Activated T-helper 1 cell treated with Interleukin-2 at 50 U/mL for 16 hours (primary cell): ENCODE results near the gene C1orf87.

Source experiments
- DNase-seq: peaks from one replicate; pipeline ENCODE4 v3.0.0-alpha.2; 2020; ENCODE audit warnings: low read depth

C1orf87 gene, protein sequence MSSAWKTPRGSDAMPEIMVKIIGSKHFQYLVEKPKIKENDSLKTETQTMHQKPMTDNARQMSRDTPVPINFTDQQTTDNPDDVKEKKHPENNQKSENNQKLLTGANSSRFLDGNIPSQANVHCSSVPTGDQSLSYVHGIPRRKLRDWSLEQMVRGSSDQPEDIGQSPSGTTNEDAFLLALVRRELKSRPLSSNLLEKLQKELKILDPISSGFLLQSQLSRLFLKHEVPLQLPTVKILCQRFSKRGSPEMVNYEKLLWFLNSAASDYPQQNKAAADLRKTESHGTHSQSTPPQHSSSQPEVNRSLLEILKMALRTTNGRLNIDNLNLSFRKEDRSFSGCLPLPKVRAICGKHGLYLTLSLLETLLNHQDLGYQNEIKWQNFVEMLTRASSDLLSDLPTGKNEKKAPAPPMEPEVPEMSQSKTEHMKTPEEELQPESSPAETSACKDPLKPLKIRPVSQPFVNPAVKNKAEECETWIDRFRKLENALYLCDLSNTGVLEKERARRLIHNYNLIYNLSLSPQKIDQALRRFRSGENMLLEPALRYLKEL

GRCh38 chr1:60073605-60074278 is at the start of gene C1orf87:
Gene C1orf87, minus strand, starts transcription at chr1:60073770. Its CDS starts 1,127 bp downstream, at chr1:60072643.
- DNase-seq = no peak

DNA sequence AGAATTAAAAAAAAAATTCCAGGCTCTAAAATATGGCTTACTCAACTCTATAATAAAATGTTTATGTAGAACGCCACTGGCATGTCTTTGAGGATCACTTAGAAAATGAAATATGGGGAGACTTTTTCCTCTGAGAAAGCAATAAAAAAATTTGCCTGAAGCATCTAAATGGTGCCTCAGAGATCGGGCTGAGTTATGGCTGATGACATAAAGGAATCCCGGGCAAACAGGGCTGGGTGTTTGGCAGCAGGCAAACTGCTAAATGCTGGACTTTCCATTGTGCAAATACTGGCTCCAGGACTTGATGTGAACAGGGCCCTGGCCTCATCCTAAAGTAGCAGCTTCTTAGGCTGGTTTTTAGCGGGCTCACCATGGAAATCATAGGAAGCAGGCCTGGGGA is 44.5 kb upstream of the C1orf87 start:
- DNase-seq = no peak

DNA sequence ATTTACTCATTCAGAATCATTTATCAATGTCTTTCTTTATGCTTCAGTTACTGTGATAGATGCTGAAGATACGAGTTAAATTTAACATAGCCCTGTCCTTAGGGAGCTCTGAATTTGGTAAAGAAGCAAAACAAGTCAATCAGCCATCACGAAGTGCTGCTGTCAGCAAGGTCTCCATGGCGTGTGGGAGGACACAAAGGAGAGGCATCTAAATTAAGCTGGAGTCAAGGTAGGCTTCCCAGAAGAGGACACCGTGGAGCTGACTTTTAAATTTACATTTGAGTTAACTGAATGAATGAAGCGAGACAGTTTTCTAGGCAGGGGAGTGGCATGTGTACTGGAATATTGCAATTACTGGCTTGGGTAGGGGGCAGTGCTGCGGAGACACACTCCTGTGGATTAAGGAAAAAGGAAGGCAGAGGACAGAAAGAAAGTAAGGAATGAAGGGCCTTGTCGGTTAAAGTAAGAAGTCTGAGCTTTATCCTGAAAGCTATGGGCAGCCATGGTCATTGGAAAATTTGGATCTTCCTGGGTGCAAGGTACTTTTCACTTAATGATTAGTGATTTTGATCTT is 41.3 kb upstream of the C1orf87 start:
- DNase-seq = no peak

DNA sequence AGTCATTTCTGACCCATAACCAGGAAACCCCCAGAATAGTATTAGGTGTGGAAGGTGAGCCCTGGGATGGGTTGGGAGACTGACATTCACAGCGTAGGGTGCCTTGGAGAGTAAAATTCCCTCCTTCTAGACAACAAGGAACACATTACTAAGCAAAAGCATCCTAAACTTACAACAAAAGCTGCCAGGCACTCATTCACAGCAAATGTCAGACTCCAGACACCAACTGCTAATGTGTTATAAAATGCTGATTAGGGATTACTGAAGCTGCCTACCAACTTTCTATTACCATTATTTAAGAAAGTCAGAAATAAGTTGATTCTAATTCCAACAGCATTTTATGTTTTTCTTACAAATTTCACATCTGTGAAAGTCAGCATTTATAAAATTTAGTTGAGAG is 40.0 kb upstream of the C1orf87 start:
- no peak for DNase-seq

DNA sequence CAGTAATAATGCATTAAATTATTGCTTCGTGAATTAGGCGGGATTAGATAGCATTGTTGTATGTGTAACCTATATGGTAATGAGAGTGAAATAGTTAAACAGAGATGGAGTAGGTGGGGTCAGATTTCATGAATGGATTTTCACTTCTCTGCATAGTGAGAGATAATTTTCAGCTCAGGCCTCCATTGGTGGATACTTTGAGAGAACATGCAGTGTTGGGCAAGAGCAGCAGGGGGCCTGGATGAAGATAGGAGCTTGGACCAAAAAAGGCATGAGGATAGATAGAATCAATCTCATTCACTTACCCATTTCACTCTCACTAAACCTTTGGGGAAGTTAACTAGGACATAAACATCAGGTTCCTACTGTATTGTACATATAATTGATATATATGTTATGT is 39.5 kb upstream of the C1orf87 start:
- no peak for DNase-seq

DNA sequence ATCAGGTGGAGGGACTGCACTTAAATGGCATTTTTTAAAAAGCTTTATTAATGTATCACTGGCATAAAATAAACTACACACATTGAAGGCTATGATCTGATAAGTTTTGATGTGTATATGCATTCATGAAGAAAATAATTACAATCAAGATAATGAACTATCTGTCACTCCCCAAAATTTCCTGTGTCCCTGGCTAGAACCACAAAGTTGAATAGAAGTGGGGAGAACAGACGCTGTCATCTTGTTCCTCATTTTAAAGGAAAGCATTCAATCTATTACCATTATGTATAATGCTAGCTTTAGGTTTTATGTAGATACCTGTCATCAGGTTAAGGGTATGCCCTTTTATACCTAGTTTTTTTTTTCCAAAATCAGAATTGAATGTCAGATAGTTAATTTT is 38.1 kb upstream of the C1orf87 start:
- DNase-seq = no peak

- no peak for DNase-seq
These were observed 37.5 kb upstream of the C1orf87 start for GRCh38 chr1:60111118-60111517.

DNA sequence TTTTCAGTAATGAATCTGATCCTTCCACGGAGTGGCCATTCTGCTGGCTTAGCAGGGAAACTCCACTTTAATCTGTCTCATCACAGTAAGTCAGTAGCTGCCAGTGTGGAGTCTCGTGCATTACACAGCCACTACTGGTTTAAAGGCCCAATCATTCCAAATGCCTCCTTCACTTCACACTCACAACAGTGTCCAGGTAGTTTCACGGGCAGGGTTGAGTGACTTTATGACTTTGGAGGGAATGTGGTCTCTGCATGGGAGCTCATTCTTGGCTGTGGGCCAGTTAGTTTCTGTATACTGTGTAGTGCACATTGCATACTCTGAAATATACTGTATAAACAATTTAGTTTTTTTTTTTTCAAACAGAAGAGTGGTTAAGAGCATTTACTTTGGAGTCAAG is 34.6 kb upstream of the C1orf87 start:
- DNase-seq = no peak

DNA sequence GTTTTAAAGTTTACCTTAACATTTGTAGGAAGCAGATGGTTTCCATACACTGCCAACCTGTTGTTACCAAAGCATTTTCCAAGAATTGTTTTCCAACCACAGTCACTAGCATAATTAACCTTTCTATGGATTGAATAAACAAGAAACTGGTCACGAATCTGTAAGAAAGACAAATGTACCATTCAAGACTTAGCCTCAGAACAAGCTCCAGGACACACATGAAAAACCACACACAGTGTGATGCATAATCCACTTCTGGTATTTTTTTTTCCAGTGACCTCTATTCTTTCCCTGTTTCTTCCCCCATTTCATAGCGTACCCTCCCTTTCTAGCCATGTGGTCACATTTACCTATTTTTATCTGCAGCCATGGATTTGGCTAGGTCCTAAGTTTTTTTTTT is 29.6 kb upstream of the C1orf87 start:
- DNase-seq = no peak

DNA sequence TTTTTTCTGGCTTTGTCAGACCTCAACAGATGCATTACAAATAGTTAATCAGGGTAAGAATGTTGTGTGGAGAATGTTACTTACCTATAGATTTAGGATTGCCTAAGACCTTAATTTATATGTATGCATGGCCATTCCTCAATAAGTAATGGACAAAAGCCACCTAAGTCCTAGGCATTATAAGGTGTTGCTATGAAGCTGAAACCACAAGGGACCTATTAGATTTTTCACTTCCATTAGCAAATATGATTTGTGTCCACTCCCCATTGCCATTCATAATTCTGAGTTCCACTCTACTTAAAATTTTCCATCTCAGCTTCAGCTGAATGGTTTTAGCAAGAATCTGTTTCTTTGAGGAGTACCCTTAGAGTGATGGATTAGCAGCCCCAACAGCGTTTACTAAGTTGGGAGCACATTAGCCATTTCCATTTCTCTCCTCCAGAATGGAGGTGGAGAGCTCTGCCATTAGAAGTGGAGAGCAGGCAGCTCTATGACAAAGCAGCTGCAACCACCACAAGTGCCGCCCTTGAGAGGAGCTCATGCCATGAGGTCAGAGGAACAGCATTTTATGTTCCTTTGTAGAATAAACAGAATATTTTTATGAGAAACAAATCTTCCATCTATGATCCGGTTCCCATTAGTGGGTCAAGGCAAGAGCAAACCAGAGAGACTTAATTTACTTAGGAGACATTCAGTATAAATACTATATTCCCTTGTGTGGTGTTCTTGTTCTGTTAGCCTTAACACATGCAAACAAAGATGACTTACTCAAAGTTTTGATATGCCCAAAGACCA is 28.9 kb upstream of the C1orf87 start:
- DNase-seq = no peak

GRCh38 chr1:60101516-60101915 is 27.9 kb upstream of the C1orf87 start:
- DNase-seq = no peak

- no peak for DNase-seq
These were observed 17.7 kb upstream of the C1orf87 start for GRCh38 chr1:60091195-60091715.

DNA sequence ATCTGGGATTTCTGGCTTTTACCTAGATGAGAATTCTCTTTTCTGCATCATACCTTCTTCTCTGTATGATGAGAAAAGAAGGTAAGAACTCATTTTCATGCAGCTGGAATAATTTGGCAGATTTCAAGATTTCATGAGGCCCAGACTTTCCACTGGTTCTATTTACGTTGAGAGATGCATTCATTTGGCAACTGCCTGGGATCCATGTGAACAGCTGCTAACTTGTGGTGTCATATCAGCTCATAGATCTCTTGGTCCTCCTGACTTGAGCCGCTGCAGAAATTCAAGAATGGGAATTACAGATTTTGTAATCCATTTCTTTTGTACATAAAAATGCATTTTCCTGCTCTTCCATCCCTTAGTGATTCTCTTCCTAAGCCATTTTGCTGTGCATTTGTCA is 17.1 kb upstream of the C1orf87 start:
- no peak for DNase-seq

DNA sequence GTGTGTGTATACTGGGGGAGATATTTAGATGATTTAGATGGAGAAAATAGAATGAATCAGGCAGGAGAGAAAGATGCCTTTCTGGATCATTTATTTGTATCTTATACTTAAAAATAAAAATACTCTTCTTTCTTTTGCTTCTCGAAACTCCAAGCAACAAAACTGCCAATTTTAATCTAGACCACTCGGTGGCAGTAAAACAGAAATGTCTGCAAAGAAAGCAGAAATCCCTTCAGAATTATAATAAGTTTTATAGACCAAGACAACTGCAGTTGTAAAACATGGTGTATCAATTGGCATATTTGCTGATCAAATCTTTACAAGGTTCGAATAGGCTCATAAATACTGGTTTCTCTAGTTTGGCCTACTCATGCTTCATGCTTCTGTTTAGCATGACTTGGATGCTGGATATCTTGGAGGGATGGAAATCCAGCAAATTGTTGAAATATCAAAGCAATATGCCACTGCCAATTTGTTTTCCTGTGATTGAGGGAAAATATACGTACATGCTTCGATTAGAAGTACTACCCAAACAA is 15.1 kb upstream of the C1orf87 start:
- DNase-seq = no peak

DNA sequence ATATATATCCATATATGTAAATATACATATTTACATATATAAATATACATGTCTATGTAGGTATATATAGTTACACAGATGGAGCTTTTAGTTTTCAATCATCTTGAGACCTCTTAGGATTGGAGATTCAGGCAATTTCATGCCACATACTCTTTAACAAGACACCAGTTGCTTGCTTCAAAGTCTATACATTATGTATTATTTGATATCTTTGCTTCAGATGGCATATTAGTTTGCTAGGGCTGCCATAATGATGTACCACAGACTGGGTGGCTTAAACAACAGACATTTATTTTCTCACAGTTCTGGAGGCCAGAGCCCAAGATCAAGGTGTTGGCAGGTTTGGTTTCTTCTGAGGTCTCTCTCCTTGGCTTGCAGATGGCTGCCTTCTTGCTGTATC is 14.1 kb upstream of the C1orf87 start:
- DNase-seq = no peak

DNA sequence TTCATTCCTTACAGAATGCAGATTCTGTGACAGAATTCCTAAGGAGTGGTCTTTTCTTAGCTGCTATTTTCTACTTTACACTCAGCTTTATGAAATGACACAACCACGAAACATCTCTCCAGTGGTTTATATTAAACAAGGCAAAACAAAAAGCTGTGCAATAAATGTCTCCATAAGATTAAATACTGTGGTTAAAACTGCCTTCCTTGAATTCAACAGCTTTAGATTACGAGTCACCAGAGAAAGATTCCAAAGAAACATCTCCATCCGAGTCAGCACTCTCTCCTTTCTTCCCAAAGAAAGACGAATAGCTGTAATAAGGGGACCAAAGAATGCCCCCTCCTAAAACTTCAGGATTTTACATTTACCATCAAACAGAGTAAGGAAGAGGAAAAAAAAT is 4.6 kb upstream of the C1orf87 start:
- DNase-seq = no peak

DNA sequence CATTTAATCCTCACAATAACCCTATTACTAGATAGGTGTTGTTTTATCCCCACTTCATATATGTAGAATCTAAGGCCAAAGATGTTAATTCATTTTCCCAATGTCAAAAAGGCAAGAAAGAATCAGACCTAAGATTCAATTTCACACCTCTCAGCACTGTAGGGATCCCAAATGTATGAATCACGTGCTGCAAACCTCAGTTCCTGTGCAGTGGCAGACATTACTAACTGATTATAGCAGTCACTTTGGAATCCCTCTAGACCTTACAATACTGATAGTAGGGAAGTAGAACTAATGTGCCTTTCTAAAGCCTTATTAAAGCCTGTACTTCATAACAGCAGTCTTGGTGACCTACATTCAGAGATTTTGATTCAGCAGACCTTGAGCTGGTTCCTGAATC is 2.3 kb downstream of the C1orf87 start:
- DNase-seq = no peak

- DNase-seq = no peak
These were observed 3.9 kb downstream of the C1orf87 start for GRCh38 chr1:60069691-60070090.

GRCh38 chr1:60068393-60069045 is 5.1 kb downstream of the C1orf87 start:
- no peak for DNase-seq

DNA sequence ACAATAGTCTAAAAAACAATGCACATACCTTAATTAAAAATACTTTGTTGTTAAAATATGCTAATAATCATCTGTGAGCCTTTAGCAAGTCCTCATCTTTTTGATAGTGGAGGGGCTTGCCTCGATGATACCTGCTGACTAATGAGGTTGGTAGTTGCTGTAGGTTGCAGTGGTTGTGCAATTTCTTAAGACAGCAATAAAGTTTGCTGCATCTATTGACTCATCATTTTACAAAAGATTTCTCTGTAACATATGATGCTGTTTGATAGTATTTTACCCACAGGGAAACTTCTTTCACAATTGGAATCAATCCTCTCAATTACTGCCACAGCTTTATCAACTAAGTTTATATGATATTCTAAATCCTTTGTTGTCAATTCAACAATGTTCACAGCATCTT is 7.6 kb downstream of the C1orf87 start:
- DNase-seq = no peak

GRCh38 chr1:60065199-60065598 is 8.4 kb downstream of the C1orf87 start:
- DNase-seq = no peak
